Neuronal stem cell (in vitro differentiated cells): ENCODE measurements around the gene THBS2.
"Not testable (repeated sequence)": the region's sequence is repeated elsewhere in the genome, so short reads cannot be mapped to it uniquely, and the experiment has no call there.

Experiments used
- DNase-seq: peaks from one replicate; pipeline ENCODE4 v3.0.0-alpha.2; 2013; ENCODE audit warnings: low spot score
- H2AFZ ChIP-seq: one replicate; pipeline ENCODE4 v1.6.1; 2013; ENCODE audit warnings: mild to moderate bottlenecking, low read length, inconsistent platforms
- H2AK5ac ChIP-seq: 2 replicates; pipeline ENCODE4 v1.6.1; 2013; ENCODE audit warnings: low read depth, mild to moderate bottlenecking, inconsistent platforms, low read length, moderate library complexity, mixed read lengths
- H2BK120ac ChIP-seq: 2 replicates; pipeline ENCODE4 v1.6.1; 2013; ENCODE audit warnings: low read depth, mild to moderate bottlenecking, inconsistent platforms, low read length, moderate library complexity, mixed read lengths
- H2BK12ac ChIP-seq: one replicate; pipeline ENCODE4 v1.6.1; 2013; ENCODE audit warnings: low read length, inconsistent platforms
- H2BK15ac ChIP-seq: 2 replicates; pipeline ENCODE4 v1.6.1; 2013; ENCODE audit warnings: mild to moderate bottlenecking, low read length, inconsistent platforms, mixed read lengths
- H2BK5ac ChIP-seq: one replicate; pipeline ENCODE4 v1.6.1; 2013; ENCODE audit warnings: inconsistent platforms, mild to moderate bottlenecking, low read length, moderate library complexity
- H3K14ac ChIP-seq: one replicate; pipeline ENCODE4 v1.6.1; 2013; ENCODE audit warnings: low read length, inconsistent platforms
- H3K18ac ChIP-seq: 2 replicates; pipeline ENCODE4 v1.6.1; 2013; ENCODE audit warnings: low read length, inconsistent platforms
- H3K23ac ChIP-seq: 2 replicates; pipeline ENCODE4 v1.6.1; 2013; ENCODE audit warnings: low read depth, mild to moderate bottlenecking, mixed read lengths, low read length, inconsistent platforms; ENCODE audit not compliant: poor library complexity
- H3K27ac ChIP-seq: replicated peaks from 3 replicates; pipeline ENCODE4 v1.5.1; 2013; ENCODE audit warnings: low read length, inconsistent platforms
- H3K27me3 ChIP-seq, 3 experiments: 2 replicates each; pipeline ENCODE4 v1.6.1; 2013; ENCODE audit warnings: low read length in 3 of 3, mild to moderate bottlenecking in 2 of 3, inconsistent platforms in 1 of 3, low read depth in 1 of 3, mixed read lengths in 1 of 3, moderate library complexity in 1 of 3; ENCODE audit not compliant: control insufficient read depth in 3 of 3, insufficient read depth in 3 of 3
- H3K36me3 ChIP-seq, 2 donors: replicated peaks in 1 of 2; 2 replicates each; pipeline ENCODE4 v1.6.1; 2013; ENCODE audit warnings: low read length in 2 of 2; ENCODE audit not compliant: control insufficient read depth in 2 of 2, insufficient read depth in 2 of 2
- H3K4ac ChIP-seq: 2 replicates; pipeline ENCODE4 v1.6.1; 2013; ENCODE audit warnings: inconsistent platforms, mild to moderate bottlenecking, low read length, moderate library complexity
- H3K4me1 ChIP-seq, 2 donors: 1 replicate in 1 of 2; 2 replicates in 1 of 2; pipeline ENCODE4 v1.6.1; 2013; ENCODE audit warnings: low read length in 2 of 2, low read depth in 1 of 2; ENCODE audit not compliant: control insufficient read depth in 2 of 2, insufficient read depth in 1 of 2
- H3K4me2 ChIP-seq: one replicate; pipeline ENCODE4 v1.6.1; 2013; ENCODE audit warnings: mild to moderate bottlenecking, low read length, inconsistent platforms; ENCODE audit not compliant: insufficient read depth, poor library complexity, severe bottlenecking
- H3K4me3 ChIP-seq, 2 donors: 2 replicates each; pipeline ENCODE4 v1.5.1; 2013; ENCODE audit warnings: low read length in 2 of 2, mild to moderate bottlenecking in 2 of 2, inconsistent platforms in 1 of 2, moderate library complexity in 1 of 2
- H3K79me1 ChIP-seq: one replicate; pipeline ENCODE4 v1.6.1; 2013; ENCODE audit warnings: low read depth, mild to moderate bottlenecking, inconsistent platforms, low read length, moderate library complexity
- H3K9ac ChIP-seq: one replicate; pipeline ENCODE4 v1.6.1; 2013; ENCODE audit warnings: mild to moderate bottlenecking, low read depth, low read length, inconsistent platforms; ENCODE audit not compliant: poor library complexity
- H3K9me3 ChIP-seq, 2 donors: replicated peaks in 1 of 2; 2 replicates each; pipeline versions ENCODE3 to v1.6.1; 2013; ENCODE audit warnings: low read length in 2 of 2, mild to moderate bottlenecking in 2 of 2, inconsistent platforms in 1 of 2, low read depth in 1 of 2, mixed read lengths in 1 of 2, moderate library complexity in 1 of 2; ENCODE audit not compliant: control insufficient read depth in 2 of 2, insufficient read depth in 1 of 2
- H4K8ac ChIP-seq: one replicate; pipeline ENCODE4 v1.6.1; 2013; ENCODE audit warnings: low read depth, mild to moderate bottlenecking, inconsistent platforms, low read length, moderate library complexity
- H4K91ac ChIP-seq: one replicate; pipeline ENCODE4 v1.6.1; 2013; ENCODE audit warnings: low read length, low read depth, mild to moderate bottlenecking, inconsistent platforms; ENCODE audit not compliant: poor library complexity
- WGBS, 2 donors: extraction: QIAGEN DNeasy Blood & Tissue Kit; methylation state at CpG; one replicate each; pipeline ENCODE4 v1.1.7; 2013; ENCODE audit warnings: missing lambda C conversion rate in 2 of 2, mixed read lengths in 1 of 2; ENCODE audit not compliant: insufficient read length in 2 of 2, insufficient replicate concordance in 1 of 2; ENCODE audit errors: extremely low coverage in 2 of 2; 5-methylcytosine and 5-hydroxymethylcytosine counted together

THBS2 gene

DNA sequence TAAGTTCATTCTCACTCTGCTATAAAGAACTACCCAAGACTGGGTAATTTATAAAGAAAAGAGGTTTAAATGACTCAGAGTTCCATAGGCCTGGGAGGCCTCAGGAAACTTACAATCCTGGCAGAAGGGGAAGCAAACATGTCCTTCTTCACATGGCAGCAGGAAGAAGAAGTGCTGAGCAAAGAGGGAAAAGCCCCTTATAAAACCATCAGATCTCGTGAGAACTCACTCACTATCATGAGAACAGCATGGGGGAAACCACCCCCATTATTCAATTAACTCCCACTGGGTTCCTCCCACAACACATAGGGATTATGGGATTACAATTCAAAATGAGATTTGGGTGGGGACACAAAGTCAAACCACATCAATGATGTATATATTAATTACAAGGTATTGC, 45.0 kb upstream of the THBS2 start:
- no CpG with 5 or more reads among the region's 1 CpG for WGBS, 2 donors
- not testable (repeated sequence) for H3K14ac ChIP-seq, H4K8ac ChIP-seq, DNase-seq, H3K9ac ChIP-seq, H2BK12ac ChIP-seq, H3K36me3 ChIP-seq, H2AFZ ChIP-seq, H3K18ac ChIP-seq, H3K23ac ChIP-seq, H2BK120ac ChIP-seq, H3K4me1 ChIP-seq, H3K4me2 ChIP-seq, H3K4me3 ChIP-seq, H4K91ac ChIP-seq, H3K27ac ChIP-seq, H2AK5ac ChIP-seq, H3K9me3 ChIP-seq, H3K27me3 ChIP-seq, H3K4ac ChIP-seq, H2BK15ac ChIP-seq, H3K79me1 ChIP-seq, H2BK5ac ChIP-seq

DNA sequence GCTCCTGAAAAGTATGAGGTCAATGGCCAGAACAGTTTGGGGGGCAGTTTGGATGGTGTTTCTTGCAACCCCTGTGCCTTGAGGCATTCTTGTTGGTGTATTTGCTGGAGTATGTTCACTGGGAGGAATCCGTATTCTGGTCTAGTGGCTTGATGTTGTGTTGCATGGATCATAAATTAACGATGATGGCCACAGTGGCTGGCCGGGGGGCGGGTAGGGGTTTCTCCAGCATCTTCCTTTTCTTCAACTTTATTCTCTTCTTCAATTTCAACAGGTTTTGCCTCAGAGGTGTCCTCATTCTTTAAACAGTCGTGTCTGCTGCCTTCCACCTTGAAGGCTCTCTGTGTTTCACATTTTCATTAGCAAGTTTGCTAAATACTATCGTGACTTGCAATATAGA, 43.0 kb upstream of the THBS2 start:
- no peak overlapping the region for H2AFZ ChIP-seq
- H3K4me2 ChIP-seq: no peak overlapping the region
- H2BK12ac ChIP-seq: no peak overlapping the region
- H4K8ac ChIP-seq: no peak overlapping the region
- no peak overlapping the region for H3K4ac ChIP-seq
- H3K27me3 ChIP-seq: no peaks in the 10 kb centered on the region
- H3K14ac ChIP-seq: no peak overlapping the region
- no peak overlapping the region for H3K4me3 ChIP-seq
- H4K91ac ChIP-seq: no peak overlapping the region
- no peak overlapping the region for H3K9ac ChIP-seq
- no peak overlapping the region for H2AK5ac ChIP-seq
- H3K27ac ChIP-seq: no peak overlapping the region
- no peaks in the 10 kb centered on the region for H3K9me3 ChIP-seq
- H2BK5ac ChIP-seq: no peak overlapping the region
- H3K79me1 ChIP-seq: no peaks in the 10 kb centered on the region
- no peak overlapping the region for H3K23ac ChIP-seq
- no peak overlapping the region for H2BK15ac ChIP-seq
- no peaks in the 10 kb centered on the region for H3K4me1 ChIP-seq
- no peak overlapping the region for H3K18ac ChIP-seq
- no CpG with 5 or more reads among the region's 6 CpGs for WGBS, 2 donors
- no peak overlapping the region for H2BK120ac ChIP-seq
- no peaks in the 10 kb centered on the region for H3K36me3 ChIP-seq
- no peak for DNase-seq

DNA sequence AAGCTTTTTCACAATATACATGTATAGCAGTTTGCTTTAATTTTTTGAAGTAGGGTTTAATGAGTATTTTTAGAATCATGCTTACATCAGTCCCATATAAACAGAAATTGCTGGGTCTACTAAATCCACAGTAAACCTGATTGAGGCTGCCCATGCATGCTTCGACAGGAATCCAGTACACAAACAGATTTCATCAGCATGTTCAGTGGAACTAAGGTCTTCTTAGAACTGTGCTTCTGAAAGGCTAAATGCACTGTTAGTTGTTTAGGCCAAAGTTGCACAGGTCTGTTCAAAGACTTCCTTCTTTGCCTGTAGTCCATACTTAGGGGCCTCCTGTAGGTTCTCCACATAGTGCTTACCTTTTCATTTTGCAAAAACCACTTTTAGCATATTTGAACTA, 42.5 kb upstream of the THBS2 start:
- no peak for DNase-seq
- H3K18ac ChIP-seq: no peak overlapping the region
- no peak overlapping the region for H3K23ac ChIP-seq
- no peaks in the 10 kb centered on the region for H3K36me3 ChIP-seq
- H3K4me2 ChIP-seq: no peak overlapping the region
- H2AFZ ChIP-seq: no peak overlapping the region
- H4K91ac ChIP-seq: no peak overlapping the region
- no peaks in the 10 kb centered on the region for H3K4me1 ChIP-seq
- no peak overlapping the region for H3K14ac ChIP-seq
- H3K4ac ChIP-seq: no peak overlapping the region
- H4K8ac ChIP-seq: no peak overlapping the region
- no peak overlapping the region for H2BK5ac ChIP-seq
- no peak overlapping the region for H2BK120ac ChIP-seq
- no peaks in the 10 kb centered on the region for H3K9me3 ChIP-seq
- H3K27me3 ChIP-seq: no peaks in the 10 kb centered on the region
- H3K4me3 ChIP-seq: no peak overlapping the region
- H3K79me1 ChIP-seq: no peaks in the 10 kb centered on the region
- H2BK12ac ChIP-seq: no peak overlapping the region
- no CpG with 5 or more reads among the region's 1 CpG for WGBS, 2 donors
- H3K27ac ChIP-seq: no peak overlapping the region
- H2BK15ac ChIP-seq: no peak overlapping the region
- no peak overlapping the region for H2AK5ac ChIP-seq
- H3K9ac ChIP-seq: no peak overlapping the region

DNA sequence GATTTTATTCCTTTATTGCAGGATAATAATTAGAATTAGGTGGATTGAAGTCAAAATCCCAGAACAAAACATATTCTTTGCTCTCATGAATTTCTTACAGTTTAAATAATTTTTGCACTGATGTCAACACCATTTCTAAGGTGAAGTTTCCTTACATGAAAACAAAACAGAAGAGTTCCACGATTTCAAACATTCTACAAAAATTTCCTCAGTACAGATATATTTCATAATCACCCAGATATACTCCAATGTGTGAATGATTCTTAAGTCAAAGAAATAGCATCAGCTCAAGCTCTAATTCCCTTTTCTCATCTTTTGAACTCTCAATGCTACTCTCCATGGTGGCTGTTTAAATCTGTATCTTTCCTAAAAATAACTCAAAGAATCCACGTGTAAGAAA, 39.5 kb upstream of the THBS2 start:
- no peak overlapping the region for H3K4me3 ChIP-seq
- H3K4ac ChIP-seq: no peak overlapping the region
- H4K91ac ChIP-seq: no peak overlapping the region
- H3K9ac ChIP-seq: no peak overlapping the region
- H3K27ac ChIP-seq: no peak overlapping the region
- no peak overlapping the region for H2BK120ac ChIP-seq
- no peak overlapping the region for H3K18ac ChIP-seq
- no peak overlapping the region for H2BK15ac ChIP-seq
- no peak overlapping the region for H2BK12ac ChIP-seq
- no peak overlapping the region for H2AFZ ChIP-seq
- DNase-seq: no peak
- no peaks in the 10 kb centered on the region for H3K79me1 ChIP-seq
- H2AK5ac ChIP-seq: no peak overlapping the region
- no peaks in the 10 kb centered on the region for H3K9me3 ChIP-seq
- H3K23ac ChIP-seq: no peak overlapping the region
- H3K14ac ChIP-seq: no peak overlapping the region
- H3K36me3 ChIP-seq: no peaks in the 10 kb centered on the region
- H4K8ac ChIP-seq: no peak overlapping the region
- WGBS, 2 donors: no CpG with 5 or more reads among the region's 2 CpGs
- no peaks in the 10 kb centered on the region for H3K4me1 ChIP-seq
- H3K4me2 ChIP-seq: no peak overlapping the region
- H3K27me3 ChIP-seq: no peaks in the 10 kb centered on the region
- H2BK5ac ChIP-seq: no peak overlapping the region
